ENCODE measurements around the gene MSLN.
"Not testable (repeated sequence)": the region's sequence is repeated elsewhere in the genome, so short reads cannot be mapped to it uniquely, and the experiment has no call there.

MSLN gene

GRCh38 chr16:736936-737481, 23.5 kb upstream of the MSLN start:
- DNase-seq: no peak

- no peak for DNase-seq
These were observed 20.7 kb upstream of the MSLN start for GRCh38 chr16:739560-740458.

- no peak for DNase-seq
These were observed 20.1 kb upstream of the MSLN start for GRCh38 chr16:740459-740763.

GRCh38 chr16:740764-741505, 19.6 kb upstream of the MSLN start, which contains the start of gene CIAO3:
CIAO3 (minus strand) TSS chr16:740997; CDS start chr16:740985, 12 bp downstream.
- peak; percentile 72 for DNase-seq

GRCh38 chr16:741986-742629, 18.4 kb upstream of the MSLN start:
- no peak for DNase-seq

- DNase-seq: not testable (repeated sequence)
These were observed 17.6 kb upstream of the MSLN start for GRCh38 chr16:742894-743293.

GRCh38 chr16:743794-744500, 16.6 kb upstream of the MSLN start:
- no peak for DNase-seq

- DNase-seq: no peak
These were observed 14.8 kb upstream of the MSLN start for GRCh38 chr16:745739-746138.

- DNase-seq: no peak
These were observed 13.9 kb upstream of the MSLN start for GRCh38 chr16:746637-747036.

GRCh38 chr16:747978-748746, 12.4 kb upstream of the MSLN start:
- no peak for DNase-seq

- no peak for DNase-seq
These were observed 11.5 kb upstream of the MSLN start for GRCh38 chr16:749010-749409.

- DNase-seq: no peak
These were observed 10.0 kb upstream of the MSLN start for GRCh38 chr16:750485-750884.

- no peak for DNase-seq
These were observed 9.2 kb upstream of the MSLN start for GRCh38 chr16:751152-752006.

GRCh38 chr16:752007-752312, 8.6 kb upstream of the MSLN start:
- no peak for DNase-seq

- DNase-seq: not testable (repeated sequence)
These were observed 6.4 kb upstream of the MSLN start for GRCh38 chr16:754121-754607.

GRCh38 chr16:754656-755055, 5.9 kb upstream of the MSLN start:
- DNase-seq: no peak

- DNase-seq: no peak
These were observed 4.1 kb upstream of the MSLN start for GRCh38 chr16:756428-756827.

GRCh38 chr16:759110-759910, 1.2 kb upstream of the MSLN start:
- DNase-seq: no peak

GRCh38 chr16:760065-760464, 469 bp upstream of the MSLN start:
- no peak for DNase-seq
